NB4 (cell line): ENCODE results near the gene KSR1.

Experiments used
- MYC ChIP-seq: IDR thresholded peaks from 2 replicates; pipeline ENCODE4 v1.6.1; 2011; ENCODE audit warnings: low read depth, low read length
- POLR2A ChIP-seq: IDR thresholded peaks from 2 replicates; pipeline ENCODE4 v1.6.1; 2011; ENCODE audit warnings: mild to moderate bottlenecking; ENCODE audit not compliant: insufficient read length; ENCODE audit errors: extremely low read depth
- TF ChIP-seq, protein P1 (sequence below): IDR thresholded peaks from one replicate; pipeline ENCODE4 v1.5.1; 2012; ENCODE audit warnings: low read depth, low read length

DNA sequence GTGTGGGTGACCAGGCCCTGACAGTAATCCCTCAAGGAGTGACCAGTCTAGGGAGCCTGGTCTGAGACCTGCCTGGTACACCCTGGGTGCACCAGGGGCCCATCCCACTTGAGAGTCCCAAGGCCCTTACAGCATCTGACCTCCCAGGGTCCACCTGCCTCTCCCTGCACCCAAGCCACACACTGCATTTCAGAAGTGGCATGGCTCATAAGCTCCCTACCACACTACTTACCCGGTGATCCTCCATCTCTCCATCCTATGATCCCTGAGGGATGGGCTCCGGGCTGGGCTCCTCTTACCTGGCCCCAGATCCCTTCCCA lies 215.3 kb downstream of the KSR1 start:
- TF ChIP-seq, protein P1, sequence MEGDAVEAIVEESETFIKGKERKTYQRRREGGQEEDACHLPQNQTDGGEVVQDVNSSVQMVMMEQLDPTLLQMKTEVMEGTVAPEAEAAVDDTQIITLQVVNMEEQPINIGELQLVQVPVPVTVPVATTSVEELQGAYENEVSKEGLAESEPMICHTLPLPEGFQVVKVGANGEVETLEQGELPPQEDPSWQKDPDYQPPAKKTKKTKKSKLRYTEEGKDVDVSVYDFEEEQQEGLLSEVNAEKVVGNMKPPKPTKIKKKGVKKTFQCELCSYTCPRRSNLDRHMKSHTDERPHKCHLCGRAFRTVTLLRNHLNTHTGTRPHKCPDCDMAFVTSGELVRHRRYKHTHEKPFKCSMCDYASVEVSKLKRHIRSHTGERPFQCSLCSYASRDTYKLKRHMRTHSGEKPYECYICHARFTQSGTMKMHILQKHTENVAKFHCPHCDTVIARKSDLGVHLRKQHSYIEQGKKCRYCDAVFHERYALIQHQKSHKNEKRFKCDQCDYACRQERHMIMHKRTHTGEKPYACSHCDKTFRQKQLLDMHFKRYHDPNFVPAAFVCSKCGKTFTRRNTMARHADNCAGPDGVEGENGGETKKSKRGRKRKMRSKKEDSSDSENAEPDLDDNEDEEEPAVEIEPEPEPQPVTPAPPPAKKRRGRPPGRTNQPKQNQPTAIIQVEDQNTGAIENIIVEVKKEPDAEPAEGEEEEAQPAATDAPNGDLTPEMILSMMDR = no peak
- no peak for TF ChIP-seq POLR2A
- no peak for TF ChIP-seq MYC
